ENCODE data around the gene LPAR6. TPM values are rescaled to one million over a fixed set of nuclear protein-coding genes. Genes with fewer than 3 reads are reported as not detected.

Gene LPAR6
- total and polyA plus RNA-seq, 2 of the 13 experiments (the other 11 are each of a cell fraction or from before 2014, with no cell fraction given): 24.4 to 149 TPM

GRCh38 chr13:48412881-48413351 lies at the start of gene LPAR6 (continued):
- no peak for TF ChIP-seq DZIP1 (CRISPR knock-in tag; IDR thresholded peaks at IDR 0.05)
- peak; percentile 63; the same call in 1 of the 2 replicates for TF ChIP-seq NFIC (IDR thresholded peaks at IDR 0.05; ENCODE audit: low read length)
- TF ChIP-seq STAG1 (CRISPR knock-in tag; IDR thresholded peaks at IDR 0.05): no peak; the same call in 1 of the 2 replicates
- no peak for TF ChIP-seq PCBP2 (optimal IDR thresholded peaks at IDR 0.05; ENCODE audit: low read depth, low read length, poor library complexity, severe bottlenecking)
- TF ChIP-seq ZNF12 (CRISPR knock-in tag; IDR thresholded peaks at IDR 0.05): peak; percentile 30; the same call in 1 of the 2 replicates
- TF ChIP-seq ZNF772 (CRISPR knock-in tag; IDR thresholded peaks at IDR 0.05): no peak; the same call in 1 of the 2 replicates
- TF ChIP-seq SIX4 (CRISPR knock-in tag; IDR thresholded peaks at IDR 0.05): peak; percentile 65; the same call in 1 of the 2 replicates
- peak; percentile 54; the same call in 1 of the 2 replicates for TF ChIP-seq ZNF644 (CRISPR knock-in tag; IDR thresholded peaks at IDR 0.05; ENCODE audit: low read depth)
- TF ChIP-seq ZNF253 (CRISPR knock-in tag; IDR thresholded peaks at IDR 0.05; ENCODE audit: borderline replicate concordance): no peak
- TF ChIP-seq ZNF609 (CRISPR knock-in tag; IDR thresholded peaks at IDR 0.05; ENCODE audit: borderline replicate concordance): no peak; the same call in 1 of the 2 replicates
- TF ChIP-seq GFI1 (CRISPR knock-in tag; IDR thresholded peaks at IDR 0.05; ENCODE audit: borderline replicate concordance): 0 out of 2 replicates have a peak, but pooled peaks have one; percentile 39
- TF ChIP-seq ZNF331 (CRISPR knock-in tag; IDR thresholded peaks at IDR 0.05): peak; percentile 68; the same call in 1 of the 2 replicates
- TF ChIP-seq AHDC1 (CRISPR knock-in tag; IDR thresholded peaks at IDR 0.05; ENCODE audit: borderline replicate concordance): peak; percentile 70; the same call in 1 of the 2 replicates
- TF ChIP-seq ZNF710 (CRISPR knock-in tag; IDR thresholded peaks at IDR 0.05; ENCODE audit: borderline replicate concordance): 0 out of 2 replicates have a peak, but pooled peaks have one; percentile 47

Data from HepG2 (cell line).